GM23248 (cell line): ENCODE results near the gene CKS1B. TPM values are rescaled to one million over a fixed set of nuclear protein-coding genes. Genes with fewer than 3 reads are reported as not detected.

Source experiments
- DNase-seq: peaks from one replicate; pipeline ENCODE4 v3.0.0-alpha.2; 2015
- H2AFZ ChIP-seq: fragments of 200-600 bp; sonication (generic); 2 replicates; pipeline ENCODE4 v1.6.1; 2016; ENCODE audit warnings: antibody characterized with exemption
- H3F3A ChIP-seq: fragments of 200-600 bp; sonication (generic); 2 replicates; pipeline ENCODE4 v1.6.1; 2016; ENCODE audit warnings: mild to moderate bottlenecking, antibody characterized with exemption, mixed run types; ENCODE audit not compliant: insufficient read depth
- H3K27ac ChIP-seq: fragments of 200-600 bp; sonication (generic); 2 replicates; pipeline ENCODE4 v1.5.1; 2016; ENCODE audit warnings: mild to moderate bottlenecking
- H3K27me3 ChIP-seq: fragments of 200-600 bp; sonication (generic); replicated peaks from 2 replicates; pipeline ENCODE4 v1.6.1; 2016; ENCODE audit warnings: mild to moderate bottlenecking; ENCODE audit not compliant: insufficient read depth
- H3K36me3 ChIP-seq: fragments of 200-600 bp; sonication (generic); 2 replicates; pipeline ENCODE4 v1.6.1; 2016; ENCODE audit warnings: low read depth, mild to moderate bottlenecking
- H3K4me1 ChIP-seq: fragments of 200-600 bp; sonication (generic); 2 replicates; pipeline ENCODE4 v1.6.1; 2016; ENCODE audit warnings: mild to moderate bottlenecking; ENCODE audit not compliant: insufficient read depth
- H3K4me2 ChIP-seq: fragments of 200-600 bp; sonication (generic); one replicate; pipeline ENCODE4 v1.6.1; 2016; ENCODE audit warnings: mild to moderate bottlenecking; ENCODE audit not compliant: unreplicated experiment
- H3K4me3 ChIP-seq: fragments of 200-600 bp; sonication (generic); 2 replicates; pipeline ENCODE4 v1.5.1; 2016; ENCODE audit warnings: mild to moderate bottlenecking
- H3K79me2 ChIP-seq: fragments of 200-600 bp; sonication (generic); 2 replicates; pipeline ENCODE4 v1.6.1; 2016; ENCODE audit warnings: mild to moderate bottlenecking; ENCODE audit not compliant: insufficient read depth
- H3K9ac ChIP-seq: fragments of 200-600 bp; sonication (generic); 2 replicates; pipeline ENCODE4 v1.6.1; 2016; ENCODE audit warnings: mild to moderate bottlenecking
- H3K9me2 ChIP-seq: fragments of 200-600 bp; sonication (generic); 2 replicates; pipeline ENCODE4 v1.6.1; 2016; ENCODE audit warnings: mixed run types, mild to moderate bottlenecking, moderate library complexity; ENCODE audit not compliant: insufficient read depth
- H3K9me3 ChIP-seq: fragments of 200-600 bp; sonication (generic); one replicate; pipeline ENCODE4 v1.6.1; 2017; ENCODE audit warnings: low read depth
- H4K20me1 ChIP-seq: fragments of 200-600 bp; sonication (generic); 2 replicates; pipeline ENCODE4 v1.6.0; 2016; ENCODE audit not compliant: insufficient read depth
- EZH2 ChIP-seq: fragments of 200-600 bp; sonication (generic); IDR thresholded peaks from 2 replicates; pipeline ENCODE4 v1.6.1; 2018; ENCODE audit warnings: antibody characterized with exemption, mild to moderate bottlenecking; ENCODE audit not compliant: insufficient read depth, poor library complexity, severe bottlenecking
- EZH2phosphoT487 ChIP-seq: fragments of 200-600 bp; sonication (generic); IDR thresholded peaks from 2 replicates; pipeline ENCODE4 v1.6.1; 2018; ENCODE audit warnings: antibody characterized with exemption, moderate library complexity, mild to moderate bottlenecking, low read depth; ENCODE audit not compliant: insufficient read depth
- WGBS, 2 experiments: methylation state at CpG; one replicate each; pipeline ENCODE4 v1.1.6; 2015 to 2017; ENCODE audit warnings: low lambda C conversion rate in 2 of 2, low coverage in 1 of 2; ENCODE audit errors: missing lambda C conversion rate in 2 of 2; 5-methylcytosine and 5-hydroxymethylcytosine counted together
- in situ Hi-C: fragments of 300-500 bp; cut with MboI; formaldehyde crosslinking; loops from 2 replicates; pipeline ENCODE4 v1.15.0; 2020
- polyA plus RNA-seq: library from polyadenylated mRNA; unstranded; fragments of >200 nt; fragmentation: Nextera tagmentation; extraction: Ambion mirVana; gene quantifications from 2 replicates; pipeline ENCODE4 v1.2.1, GENCODE V29; 2016
- total RNA-seq: library from RNA; depleted of rRNA; stranded (reverse); fragments of >200 nt; shearing (Covaris generic); gene quantifications from 2 replicates; pipeline ENCODE4 v1.2.3, GENCODE V29; 2014

CKS1B gene
- total and polyA plus RNA-seq, 2 experiments from 2014 or later, result 45.6 to 119 TPM

GRCh38 chr1:154987326-154987725 is 12.8 kb downstream of the CKS1B start:
- peaks cover 5% of the 10 kb centered on the region for H3K4me1 ChIP-seq
- H3K9me3 ChIP-seq, result no peaks in the 10 kb centered on the region
- peak; percentile 33 for DNase-seq
- no peaks in the 10 kb centered on the region for H3K9me2 ChIP-seq
- H3K27me3 ChIP-seq, result no peaks in the 10 kb centered on the region
- 51 to 52% methylated on average over 6 of the region's 6 CpGs for WGBS, 2 experiments
- no peak overlapping the region for H3K4me3 ChIP-seq
- H3K79me2 ChIP-seq, result peaks cover 48% of the 10 kb centered on the region
- no peak overlapping the region for H3K4me2 ChIP-seq
- no peaks in the 10 kb centered on the region; the same call in 1 of the 2 replicates for H3F3A ChIP-seq
- H2AFZ ChIP-seq, result no peak overlapping the region
- TF ChIP-seq EZH2phosphoT487, result no peak
- TF ChIP-seq EZH2, result no peak
- H3K9ac ChIP-seq, result no peak overlapping the region
- H3K27ac ChIP-seq, result no peak overlapping the region
- in situ Hi-C loops, result no loop called here
- no peaks in the 10 kb centered on the region for H4K20me1 ChIP-seq
- 0 out of 2 replicates have a peak, but pooled peaks cover 8% of the 10 kb centered on the region for H3K36me3 ChIP-seq

GRCh38 chr1:154988058-154988954 is 13.8 kb downstream of the CKS1B start:
- no peaks in the 10 kb centered on the region for H3F3A ChIP-seq
- no peak overlapping the region for H3K4me3 ChIP-seq
- no peaks in the 10 kb centered on the region for H3K9me3 ChIP-seq
- peaks cover 5% of the 10 kb centered on the region for H3K4me1 ChIP-seq
- H3K79me2 ChIP-seq, result peaks cover 47% of the 10 kb centered on the region
- DNase-seq, result no peak
- H4K20me1 ChIP-seq, result no peaks in the 10 kb centered on the region
- no peak overlapping the region for H3K9ac ChIP-seq
- TF ChIP-seq EZH2phosphoT487, result no peak
- TF ChIP-seq EZH2, result no peak
- no peaks in the 10 kb centered on the region for H3K9me2 ChIP-seq
- WGBS, 2 experiments, result 89 to 93% methylated on average over 17 of the region's 17 CpGs
- no peak overlapping the region for H3K27ac ChIP-seq
- in situ Hi-C loops, result no loop called here
- H2AFZ ChIP-seq, result no peak overlapping the region
- H3K27me3 ChIP-seq, result no peaks in the 10 kb centered on the region
- 0 out of 2 replicates have a peak, but pooled peaks cover 8% of the 10 kb centered on the region for H3K36me3 ChIP-seq
- no peak overlapping the region for H3K4me2 ChIP-seq

- H4K20me1 ChIP-seq, result no peaks in the 10 kb centered on the region
- no peaks in the 10 kb centered on the region for H3F3A ChIP-seq
- H3K79me2 ChIP-seq, result peaks cover 37% of the 10 kb centered on the region
- H3K27ac ChIP-seq, result no peak overlapping the region
- no peak overlapping the region for H2AFZ ChIP-seq
- no peaks in the 10 kb centered on the region for H3K4me1 ChIP-seq
- H3K36me3 ChIP-seq, result 0 out of 2 replicates have a peak, but pooled peaks cover 8% of the 10 kb centered on the region
- H3K27me3 ChIP-seq, result no peaks in the 10 kb centered on the region
- no peak overlapping the region for H3K4me2 ChIP-seq
- H3K9ac ChIP-seq, result no peak overlapping the region
- in situ Hi-C loops, result no loop called here
- DNase-seq, result no peak
- H3K9me2 ChIP-seq, result no peaks in the 10 kb centered on the region
- no peak for TF ChIP-seq EZH2
- TF ChIP-seq EZH2phosphoT487, result no peak
- no peak overlapping the region for H3K4me3 ChIP-seq
- H3K9me3 ChIP-seq, result no peaks in the 10 kb centered on the region
- WGBS, 2 experiments, result 69 to 75% methylated on average over 3 of the region's 3 CpGs
These were observed 14.8 kb downstream of the CKS1B start for GRCh38 chr1:154989195-154989860.

GRCh38 chr1:154990276-154990675 is 15.8 kb downstream of the CKS1B start:
- Histone ChIP-seq H3K27me3 (no peaks in the 10 kb centered on the region), H3K9me2 (no peaks in the 10 kb centered on the region), H3K4me2 (no peak overlapping the region), H3K27ac (no peak overlapping the region), H3F3A (no peaks in the 10 kb centered on the region), H3K79me2 (peaks cover 27% of the 10 kb centered on the region), H3K9me3 (no peaks in the 10 kb centered on the region), H4K20me1 (no peaks in the 10 kb centered on the region), H3K36me3 (0 out of 2 replicates have a peak, but pooled peaks cover 8% of the 10 kb centered on the region), H3K4me3 (no peak overlapping the region), H2AFZ (no peak overlapping the region), H3K9ac (no peak overlapping the region), H3K4me1 (no peaks in the 10 kb centered on the region)
- 93 to 96% methylated on average over 8 of the region's 8 CpGs for WGBS, 2 experiments
- in situ Hi-C loops, result no loop called here
- TF ChIP-seq EZH2 (no peak), EZH2phosphoT487 (no peak)
- DNase-seq, result no peak
